SK-N-DZ (cell line): ENCODE data around the gene ELAVL3.
A peak's percentile ranks its signal among the peaks of the same experiment; 100 is the strongest.
"Not testable (repeated sequence)": the region's sequence is repeated elsewhere in the genome, so short reads cannot be mapped to it uniquely, and the experiment has no call there.

Experiments
- DNase-seq: peaks from one replicate; pipeline ENCODE4 v3.0.0-alpha.2; 2015; ENCODE audit warnings: low spot score

The ELAVL3 gene

DNA sequence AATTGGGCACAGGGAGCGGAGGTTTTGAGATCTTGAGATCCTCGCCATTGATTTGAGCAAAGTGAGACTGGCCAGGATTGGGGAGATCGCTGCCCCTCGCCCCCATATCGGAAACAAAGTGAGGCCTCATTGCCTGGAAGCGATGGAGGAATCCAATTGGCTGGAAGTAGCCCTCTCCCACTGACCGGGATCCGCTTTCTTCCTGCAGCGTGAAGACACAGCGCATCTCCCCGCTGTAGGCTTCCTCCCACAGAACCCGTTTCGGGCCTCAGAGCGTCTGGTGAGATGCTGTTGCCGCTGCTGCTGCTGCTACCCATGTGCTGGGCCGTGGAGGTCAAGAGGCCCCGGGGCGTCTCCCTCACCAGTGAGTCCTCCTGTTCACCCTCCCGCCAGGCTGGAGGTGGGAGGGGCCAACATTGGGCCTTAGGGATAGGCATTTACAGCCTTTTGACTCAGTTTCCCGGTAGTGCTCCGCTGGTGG is 45.0 kb downstream of the ELAVL3 start:
- DNase-seq = no peak

- peak; percentile 100 for DNase-seq
Observed at GRCh38 chr19:11435057-11435832, 45.6 kb downstream of the ELAVL3 start, which contains the start of the genes ODAD3 and PRKCSH. ODAD3 (minus strand) TSS chr19:11435121; CDS start chr19:11435016, 105 bp downstream. PRKCSH (plus strand) TSS chr19:11435635; CDS start chr19:11436118, 483 bp downstream.

GRCh38 chr19:11434703-11435056 is 46.2 kb downstream of the ELAVL3 start:
- no peak for DNase-seq

DNA sequence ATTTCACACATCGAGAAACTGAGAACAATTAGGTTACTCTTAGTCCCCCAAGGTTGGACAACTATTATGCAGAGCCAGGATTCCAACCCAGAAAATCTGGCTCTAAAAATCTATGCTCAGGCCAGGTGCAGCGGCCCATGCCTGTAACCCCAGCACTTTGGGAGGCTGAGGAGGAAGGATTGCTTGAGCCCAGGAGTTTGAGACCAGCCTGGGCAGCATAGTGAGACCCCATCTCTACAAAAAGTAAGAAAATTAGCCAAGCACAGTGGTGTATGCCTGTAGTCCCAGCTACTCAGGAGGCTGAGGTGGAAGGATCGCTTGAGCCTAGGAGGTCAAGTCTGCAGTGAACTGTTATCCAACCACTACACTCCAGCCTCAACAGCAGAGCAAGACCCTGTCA is 47.3 kb downstream of the ELAVL3 start:
- not testable (repeated sequence) for DNase-seq

- DNase-seq = no peak
Observed at GRCh38 chr19:11426656-11427055, 54.2 kb downstream of the ELAVL3 start.

GRCh38 chr19:11425719-11426457 is 55.0 kb downstream of the ELAVL3 start:
- no peak for DNase-seq

DNA sequence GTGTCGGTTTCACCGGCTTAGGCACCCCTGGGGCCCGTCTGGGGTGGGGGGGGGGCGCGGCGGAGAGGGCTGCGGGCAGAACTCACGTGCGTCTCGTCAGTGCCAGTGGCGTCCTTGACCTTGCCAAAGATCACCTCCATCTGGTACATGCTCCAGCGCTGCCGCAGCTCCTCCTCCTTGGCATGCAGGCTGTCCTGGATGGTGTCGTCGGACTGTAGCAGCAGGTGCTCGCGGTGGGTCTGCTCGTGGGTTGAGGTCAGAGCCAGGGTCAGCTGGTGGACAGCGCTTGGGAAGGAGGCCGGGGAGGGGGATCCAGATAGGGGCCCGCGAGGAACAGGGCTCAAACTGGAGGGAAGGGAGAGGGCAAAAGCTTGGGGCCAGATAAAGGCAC is 57.1 kb downstream of the ELAVL3 start:
- DNase-seq = no peak

GRCh38 chr19:11423164-11423790 is 57.6 kb downstream of the ELAVL3 start:
- no peak for DNase-seq

DNA sequence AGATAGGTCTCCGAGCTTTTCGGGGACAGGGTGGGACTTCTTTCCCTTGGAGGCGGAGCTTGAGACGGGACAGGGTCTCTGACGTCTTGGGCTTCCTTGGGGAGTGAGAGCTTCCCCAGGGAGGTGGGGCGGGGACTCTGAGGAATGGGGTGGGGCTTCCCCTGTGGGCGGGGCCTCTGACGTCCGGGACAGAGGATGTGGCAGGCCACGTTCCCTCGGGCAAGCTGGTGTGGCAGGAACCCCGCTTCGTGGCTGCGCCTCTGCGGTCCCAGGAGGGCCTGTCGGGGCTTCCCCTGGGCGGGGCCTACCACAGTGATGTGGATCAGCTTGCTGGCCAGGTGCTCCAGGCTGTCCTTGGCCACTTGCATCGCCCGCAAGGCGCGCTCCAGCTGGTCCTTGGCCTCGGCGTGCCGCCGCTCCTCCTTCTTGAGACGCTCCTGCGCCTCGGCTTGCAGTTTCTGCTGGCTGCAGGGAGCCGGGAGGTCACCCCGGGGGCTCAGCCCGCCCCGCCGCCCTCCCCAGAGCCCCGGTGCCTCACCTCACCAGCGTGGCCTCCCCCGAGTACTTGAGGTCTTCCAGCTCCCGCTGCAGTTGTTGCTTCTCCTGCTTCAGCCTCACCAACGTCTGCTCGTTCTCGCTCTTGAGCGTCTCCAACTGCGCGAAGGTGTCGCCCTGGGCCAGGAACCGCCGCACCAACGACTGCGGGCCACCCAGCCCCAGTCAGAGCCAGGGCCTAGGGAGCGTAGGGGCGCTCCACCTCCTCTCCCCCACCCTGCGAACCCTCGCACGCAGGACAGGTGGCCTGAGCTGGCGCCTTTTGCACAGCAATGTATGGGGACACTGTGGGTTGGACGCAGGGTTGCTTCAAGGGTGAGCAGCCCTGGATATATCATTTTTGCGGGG is 58.4 kb downstream of the ELAVL3 start:
- peak; percentile 48 for DNase-seq

- no peak for DNase-seq
Observed at GRCh38 chr19:11421371-11422098, 59.3 kb downstream of the ELAVL3 start.

- DNase-seq = no peak
Observed at GRCh38 chr19:11420429-11421370, 60.1 kb downstream of the ELAVL3 start.

DNA sequence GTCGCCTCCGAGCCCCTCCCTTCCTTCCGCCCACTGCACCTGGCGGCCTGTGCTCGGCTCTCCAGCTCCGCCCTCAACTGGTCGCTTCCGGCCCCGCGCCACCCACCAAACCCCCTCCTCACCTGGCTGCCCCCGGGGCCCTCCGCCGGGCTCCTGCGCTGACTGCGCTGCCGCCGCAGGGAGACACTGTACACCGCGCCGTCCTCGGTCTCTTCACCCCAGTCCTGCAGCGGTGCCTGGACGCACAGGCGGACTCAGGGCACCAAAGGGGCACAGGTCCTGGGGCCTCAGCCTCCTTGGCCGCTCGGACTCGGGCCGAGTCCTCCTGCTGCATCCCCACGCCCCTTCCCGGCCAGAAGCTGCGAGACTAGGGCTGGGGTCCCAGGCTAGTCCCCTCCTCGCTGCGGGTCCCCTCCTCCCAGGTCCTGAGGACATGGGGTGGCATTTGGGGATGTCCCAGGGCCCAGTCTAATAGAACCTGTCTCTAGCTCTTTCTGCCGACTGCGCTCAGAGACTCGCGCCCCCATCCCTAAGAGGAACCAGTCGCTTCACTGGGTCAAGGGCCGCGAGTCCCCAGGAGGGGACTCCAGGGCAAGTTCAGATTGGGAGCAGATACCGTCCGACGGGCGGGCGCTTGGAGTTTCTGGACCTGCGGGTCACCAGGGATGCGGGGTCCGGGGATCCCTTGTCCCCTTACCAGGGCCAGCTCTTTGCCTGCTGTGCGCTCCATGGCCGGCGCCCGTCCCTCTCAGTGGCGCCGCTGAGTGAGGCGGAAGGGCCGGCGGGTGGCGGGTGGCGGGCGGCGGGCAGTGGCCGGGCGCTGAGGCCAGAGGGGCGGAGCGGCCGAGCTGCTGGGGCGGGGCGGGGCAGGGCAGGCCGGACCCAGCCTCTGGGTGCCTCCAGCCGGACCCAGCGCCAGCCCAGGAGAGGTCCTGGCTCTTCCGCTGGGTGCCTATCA is 62.0 kb downstream of the ELAVL3 start, which contains the start of gene RGL3:
TSS of gene RGL3 (minus strand) at position 766 of the 958 bp plus-strand sequence. CDS start at position 730, 36 bp downstream.
- no peak for DNase-seq

DNA sequence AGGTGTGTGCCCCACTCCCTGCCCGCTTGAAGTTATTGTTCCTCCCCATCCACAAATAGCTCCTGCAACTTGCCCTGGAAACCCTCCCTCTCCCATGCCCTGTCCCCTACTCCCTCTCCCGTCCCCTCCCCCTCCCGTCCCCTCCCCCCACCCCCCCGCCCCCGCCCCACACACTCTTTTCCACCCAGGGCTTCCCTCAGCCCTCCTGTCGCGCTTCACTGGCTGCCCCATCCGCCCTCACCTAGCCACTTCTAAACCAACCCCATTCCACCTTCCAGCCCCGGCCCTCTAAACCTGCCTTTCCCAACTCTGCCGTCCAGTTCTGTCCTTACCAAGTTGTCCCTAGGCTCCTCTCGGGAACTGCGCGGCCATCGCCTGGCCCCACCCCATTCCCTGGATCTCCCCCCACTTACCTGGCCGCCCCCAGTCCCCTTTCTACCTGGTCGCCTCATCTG is 62.7 kb downstream of the ELAVL3 start:
- no peak for DNase-seq

- no peak for DNase-seq
Observed at GRCh38 chr19:11416346-11417052, 64.3 kb downstream of the ELAVL3 start.

DNA sequence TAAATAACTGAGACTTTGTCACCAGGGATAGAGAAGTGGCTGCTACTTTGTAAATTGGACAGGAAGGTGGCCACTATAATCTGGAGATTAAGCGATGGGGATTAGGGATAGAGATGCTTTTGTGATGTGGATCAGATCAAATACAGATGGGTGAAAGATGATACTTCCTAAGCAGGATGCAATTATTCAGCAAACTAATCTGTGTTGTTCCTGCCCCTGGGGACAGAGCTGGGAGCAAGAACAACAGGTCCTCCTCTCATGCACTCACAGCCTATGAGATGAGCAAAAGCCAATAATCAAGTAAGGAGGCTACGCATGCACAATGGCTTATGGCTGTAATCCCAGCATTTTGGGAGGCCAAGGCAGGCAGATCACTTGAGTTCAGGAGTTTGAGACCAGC is 66.3 kb downstream of the ELAVL3 start:
- no peak for DNase-seq

GRCh38 chr19:11410682-11411081 is 70.2 kb downstream of the ELAVL3 start:
- DNase-seq = no peak

GRCh38 chr19:11408591-11408990 is 72.3 kb downstream of the ELAVL3 start:
- no peak for DNase-seq
